ENCODE measurements around the gene GRM8.

GRM8 gene

DNA sequence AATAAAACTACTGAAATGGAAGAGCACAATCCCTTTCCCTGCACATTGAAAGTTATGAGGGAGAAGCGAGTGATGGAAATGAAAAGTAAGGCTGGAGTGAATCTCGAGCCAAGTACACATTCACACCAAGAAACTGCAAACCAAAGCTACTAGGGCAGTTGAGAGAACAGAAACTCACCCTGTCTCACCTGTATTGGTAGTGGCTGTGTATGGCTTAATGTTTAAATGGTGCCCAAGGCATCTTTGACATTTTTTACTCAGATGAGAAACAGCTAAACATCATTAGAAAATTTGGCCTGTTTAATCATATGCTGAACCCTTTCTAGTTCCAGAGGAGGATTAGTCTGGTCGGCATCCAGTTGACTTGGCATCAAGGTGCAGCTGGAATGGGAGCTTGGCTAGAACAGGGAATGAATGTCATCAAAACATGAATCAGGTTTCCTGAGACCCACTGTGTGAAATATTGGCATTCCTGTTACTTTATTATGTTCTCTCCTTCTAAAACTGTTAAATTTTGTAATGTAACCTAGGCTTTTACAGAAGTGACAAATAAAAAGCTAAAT lies 840.8 kb downstream of the GRM8 start:
- DNase-seq = no peak

DNA sequence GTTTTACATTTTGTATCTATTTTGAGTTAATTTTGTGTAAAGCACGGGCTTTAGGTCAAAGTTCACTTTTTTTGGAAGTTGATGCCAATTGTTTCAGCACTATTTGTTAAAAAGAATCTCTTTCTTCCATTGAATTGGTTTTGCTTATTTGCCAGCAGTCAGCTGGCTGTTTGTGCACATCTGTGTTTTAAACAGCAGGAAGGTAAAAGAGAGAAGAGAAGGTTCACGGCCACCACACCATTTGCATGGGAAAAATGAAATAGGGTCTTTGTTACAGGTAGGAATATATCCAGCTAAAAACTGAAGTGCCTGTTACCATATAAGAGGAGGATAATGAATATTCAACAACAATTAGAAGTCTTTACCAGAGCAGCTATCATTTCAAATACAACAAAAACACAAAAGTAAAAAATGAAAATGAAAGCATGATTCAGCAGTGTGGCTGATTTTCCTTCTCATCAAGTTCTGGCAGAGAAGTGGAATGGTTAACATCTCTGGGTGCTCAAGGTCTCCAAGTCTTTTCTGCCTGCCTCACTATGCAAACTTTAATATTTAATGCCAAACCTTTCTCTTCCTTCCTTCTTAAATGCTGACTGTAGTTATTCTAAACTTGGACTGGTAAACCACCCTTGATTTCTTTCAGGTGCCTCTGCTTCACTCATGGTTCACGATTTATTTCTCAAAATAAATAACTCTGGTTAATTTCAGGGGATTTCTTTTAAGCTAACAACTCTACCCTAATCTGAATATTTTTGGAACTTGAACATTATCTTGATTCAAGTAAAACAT lies 841.5 kb downstream of the GRM8 start:
- DNase-seq = peak; percentile 1

DNA sequence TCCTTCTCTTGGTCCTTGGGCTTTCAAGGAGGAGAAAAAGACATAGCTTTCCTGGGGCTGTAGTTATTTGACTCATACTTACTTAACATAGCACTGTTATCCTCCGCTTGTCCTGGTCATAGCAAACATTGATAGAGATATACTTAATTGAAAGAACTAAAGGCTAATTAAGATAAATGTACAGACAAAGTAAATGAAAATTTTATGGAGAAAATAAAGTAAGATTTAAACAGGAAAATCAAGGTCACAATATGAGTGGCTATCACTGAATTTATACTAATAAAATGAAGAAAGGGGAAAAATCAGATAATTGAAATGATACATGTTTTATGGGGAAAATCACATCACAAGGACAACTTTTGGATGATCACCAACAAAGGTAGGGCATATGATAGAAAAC lies 849.7 kb downstream of the GRM8 start:
- DNase-seq = no peak

DNA sequence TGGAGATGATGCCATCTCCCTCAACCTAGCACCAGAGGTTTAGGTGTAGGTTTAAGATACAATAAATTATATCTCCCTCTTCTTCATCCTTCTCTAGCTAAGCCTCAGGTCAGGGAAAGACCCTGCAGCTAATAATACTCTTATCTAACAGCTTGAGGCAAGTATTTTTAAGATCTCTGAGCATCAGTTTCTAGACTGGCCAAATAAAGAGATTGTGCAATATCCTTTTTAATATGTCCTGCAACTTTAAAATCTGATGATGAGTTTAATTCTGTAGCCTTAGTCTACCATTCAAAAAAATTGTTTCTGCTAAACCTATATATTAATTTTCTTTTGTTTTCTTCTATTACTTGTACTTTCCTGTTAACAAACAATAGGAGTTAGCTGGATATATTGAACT lies 850.8 kb downstream of the GRM8 start:
- no peak for DNase-seq

DNA sequence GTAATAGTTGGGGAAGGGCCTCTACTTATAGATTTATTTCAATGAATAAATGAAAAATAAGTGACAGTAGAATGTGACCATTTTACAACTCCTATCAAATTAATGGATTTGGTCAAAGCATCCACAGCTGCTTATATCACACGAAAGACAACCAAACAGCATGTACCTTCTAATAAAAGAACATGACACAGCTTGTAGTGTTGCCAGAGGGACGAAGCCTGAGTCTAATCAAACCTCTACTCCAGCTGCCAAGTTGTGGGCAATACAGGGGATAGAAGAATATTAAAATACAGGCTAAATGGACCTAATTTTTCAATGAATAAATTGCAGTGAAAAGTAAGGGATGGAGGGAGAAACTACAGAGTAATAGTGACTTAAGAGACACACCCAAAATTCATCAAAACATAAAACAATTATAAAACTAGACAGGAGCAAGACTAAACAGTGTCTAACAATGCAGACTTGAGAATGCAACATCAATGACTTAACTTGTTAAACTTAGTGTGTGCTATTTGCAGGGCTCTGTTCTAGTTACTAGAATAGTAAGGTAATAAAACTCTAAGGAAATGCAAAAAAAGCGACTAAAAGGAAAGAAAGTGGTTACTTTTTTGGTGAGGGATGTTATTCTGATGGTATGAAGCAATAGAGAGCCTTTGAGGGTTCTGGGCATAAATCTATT lies 853.8 kb downstream of the GRM8 start:
- no peak for DNase-seq

DNA sequence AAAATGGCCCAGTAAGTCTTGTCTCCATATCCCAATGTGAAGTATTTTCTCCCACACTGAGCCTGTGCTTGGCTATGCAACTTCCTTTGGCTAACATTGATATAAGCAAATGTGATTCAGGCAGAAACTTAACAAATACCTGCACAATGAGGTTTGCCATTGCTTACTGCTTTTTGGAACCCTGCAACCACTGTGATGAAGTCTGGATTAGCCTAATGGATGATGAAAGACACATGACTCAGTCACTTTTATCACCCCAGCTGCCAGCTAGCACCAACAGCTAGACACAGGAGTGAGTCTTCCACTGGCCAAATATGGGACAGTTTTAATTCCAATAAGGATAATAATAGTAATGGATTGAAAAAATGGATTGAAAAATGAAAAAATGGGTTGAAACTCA lies 854.5 kb downstream of the GRM8 start:
- DNase-seq = peak; percentile 0

DNA sequence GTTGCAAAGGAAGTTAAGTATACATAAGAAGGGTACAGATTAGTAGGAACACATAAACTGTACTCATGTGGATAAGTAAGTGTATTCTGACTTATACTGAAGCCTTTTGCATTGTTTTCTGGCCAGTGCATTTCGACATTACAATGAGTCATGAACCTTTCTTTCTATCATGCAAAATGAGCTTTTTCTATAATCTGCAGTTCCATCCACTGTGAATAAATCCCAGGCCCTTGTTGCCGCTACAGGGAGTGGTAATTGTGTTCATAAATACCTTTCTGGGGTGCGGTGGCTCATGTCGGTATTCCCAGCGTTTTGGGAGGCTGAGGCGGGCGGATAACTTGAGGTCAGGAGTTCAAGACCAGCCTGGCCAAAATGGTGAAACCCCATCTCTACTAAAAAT lies 858.3 kb downstream of the GRM8 start:
- DNase-seq = no peak

Data from fibroblast of skin of back (primary cell).